Fibroblast of pulmonary artery (primary cell): Measurements from ENCODE around the gene OR8G1.

ENCODE experiments used
- DNase-seq: peaks from one replicate; pipeline ENCODE4 v3.0.0-alpha.2; 2010; ENCODE audit warnings: low read depth
- H3K4me3 ChIP-seq: replicated peaks from 2 replicates; pipeline ENCODE4 v1.5.1; 2011; ENCODE audit warnings: low read depth, mild to moderate bottlenecking, control low read depth, low read length, moderate library complexity
- TF ChIP-seq, protein P1 (sequence below): IDR thresholded peaks from 2 replicates; pipeline ENCODE4 v1.5.1; 2011; ENCODE audit warnings: mild to moderate bottlenecking, control low read depth, low read length, inconsistent platforms; ENCODE audit errors: missing control alignments

The OR8G1 gene

GRCh38 chr11:124278261-124278660 is 37.4 kb downstream of the OR8G1 start:
- TF ChIP-seq, protein P1, sequence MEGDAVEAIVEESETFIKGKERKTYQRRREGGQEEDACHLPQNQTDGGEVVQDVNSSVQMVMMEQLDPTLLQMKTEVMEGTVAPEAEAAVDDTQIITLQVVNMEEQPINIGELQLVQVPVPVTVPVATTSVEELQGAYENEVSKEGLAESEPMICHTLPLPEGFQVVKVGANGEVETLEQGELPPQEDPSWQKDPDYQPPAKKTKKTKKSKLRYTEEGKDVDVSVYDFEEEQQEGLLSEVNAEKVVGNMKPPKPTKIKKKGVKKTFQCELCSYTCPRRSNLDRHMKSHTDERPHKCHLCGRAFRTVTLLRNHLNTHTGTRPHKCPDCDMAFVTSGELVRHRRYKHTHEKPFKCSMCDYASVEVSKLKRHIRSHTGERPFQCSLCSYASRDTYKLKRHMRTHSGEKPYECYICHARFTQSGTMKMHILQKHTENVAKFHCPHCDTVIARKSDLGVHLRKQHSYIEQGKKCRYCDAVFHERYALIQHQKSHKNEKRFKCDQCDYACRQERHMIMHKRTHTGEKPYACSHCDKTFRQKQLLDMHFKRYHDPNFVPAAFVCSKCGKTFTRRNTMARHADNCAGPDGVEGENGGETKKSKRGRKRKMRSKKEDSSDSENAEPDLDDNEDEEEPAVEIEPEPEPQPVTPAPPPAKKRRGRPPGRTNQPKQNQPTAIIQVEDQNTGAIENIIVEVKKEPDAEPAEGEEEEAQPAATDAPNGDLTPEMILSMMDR, result no peak
- H3K4me3 ChIP-seq, result no peak overlapping the region
- peak; percentile 88 for DNase-seq

GRCh38 chr11:124285610-124286344 is 44.9 kb downstream of the OR8G1 start:
- DNase-seq, result peak; percentile 96
- TF ChIP-seq, protein P1, result no peak
- no peak overlapping the region for H3K4me3 ChIP-seq

- no peak for DNase-seq
- no peak overlapping the region for H3K4me3 ChIP-seq
- TF ChIP-seq, protein P1, result no peak
Measured at GRCh38 chr11:124294687-124295086, 53.8 kb downstream of the OR8G1 start.

DNA sequence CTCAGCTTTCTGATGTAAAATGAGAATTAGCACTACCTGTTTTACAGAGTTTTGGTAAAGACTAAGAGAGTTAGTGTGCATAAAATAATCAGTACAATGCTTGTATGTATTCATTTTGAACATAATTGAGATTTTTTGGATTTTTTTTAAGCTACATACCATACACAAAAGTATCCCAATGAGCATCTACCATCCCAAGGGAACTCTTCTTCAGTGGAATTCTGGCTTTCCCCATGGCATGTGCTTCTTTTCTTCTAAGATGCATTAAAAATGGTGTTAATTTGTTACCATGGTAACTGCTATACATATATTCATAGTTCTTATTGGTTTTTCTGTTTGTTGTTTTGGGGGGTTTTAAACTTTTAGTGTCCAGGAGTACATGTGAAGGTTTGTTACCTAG is 55.1 kb downstream of the OR8G1 start:
- TF ChIP-seq, protein P1, result no peak
- H3K4me3 ChIP-seq, result no peak overlapping the region
- no peak for DNase-seq

- no peak for DNase-seq
- TF ChIP-seq, protein P1, result no peak
- no peak overlapping the region for H3K4me3 ChIP-seq
Measured at GRCh38 chr11:124297921-124298320, 57.0 kb downstream of the OR8G1 start.

- peak; percentile 73 for DNase-seq
- TF ChIP-seq, protein P1, result no peak
- no peak overlapping the region for H3K4me3 ChIP-seq
Measured at GRCh38 chr11:124301548-124301947, 60.7 kb downstream of the OR8G1 start.

GRCh38 chr11:124302347-124303125 is 61.6 kb downstream of the OR8G1 start:
- peak; percentile 40 for DNase-seq
- H3K4me3 ChIP-seq, result no peak overlapping the region

More at GRCh38 chr11:124302347-124303125, 61.6 kb downstream of the OR8G1 start:
- TF ChIP-seq, protein P1, result no peak
